WERI-Rb-1 (cell line): ENCODE measurements around the gene DPP10.
"Not testable (repeated sequence)": the region's sequence is repeated elsewhere in the genome, so short reads cannot be mapped to it uniquely, and the experiment has no call there.

Experiments used
- DNase-seq: peaks from one replicate; pipeline ENCODE4 v3.0.0-alpha.2; 2020
- H3K27ac ChIP-seq: fragments of 250-450 bp; sonication (Bioruptor Pico); 2 replicates; pipeline ENCODE4 v1.5.1; 2020; ENCODE audit warnings: mild to moderate bottlenecking, moderate library complexity
- H3K27me3 ChIP-seq: fragments of 250-450 bp; sonication (Bioruptor Pico); 2 replicates; pipeline ENCODE4 v1.5.1; 2021; ENCODE audit warnings: mild to moderate bottlenecking, low read depth, moderate library complexity; ENCODE audit not compliant: insufficient read depth, severe bottlenecking
- H3K36me3 ChIP-seq: fragments of 250-450 bp; sonication (Bioruptor Pico); 2 replicates; pipeline ENCODE4 v1.5.1; 2020; ENCODE audit warnings: mild to moderate bottlenecking, moderate library complexity
- H3K4me3 ChIP-seq: 2 replicates; pipeline ENCODE4 v1.5.1; 2011; ENCODE audit warnings: low read depth, mild to moderate bottlenecking, control low read depth, low read length
- H3K9me3 ChIP-seq: fragments of 250-450 bp; sonication (Bioruptor Pico); 2 replicates; pipeline ENCODE4 v1.5.1; 2021; ENCODE audit warnings: mild to moderate bottlenecking, moderate library complexity; ENCODE audit not compliant: severe bottlenecking
- TF ChIP-seq, protein P1 (sequence below): IDR thresholded peaks from 2 replicates; pipeline ENCODE4 v1.5.1; 2011; ENCODE audit warnings: low read depth, mild to moderate bottlenecking, control low read depth, inconsistent platforms, low read length

Gene DPP10

DNA sequence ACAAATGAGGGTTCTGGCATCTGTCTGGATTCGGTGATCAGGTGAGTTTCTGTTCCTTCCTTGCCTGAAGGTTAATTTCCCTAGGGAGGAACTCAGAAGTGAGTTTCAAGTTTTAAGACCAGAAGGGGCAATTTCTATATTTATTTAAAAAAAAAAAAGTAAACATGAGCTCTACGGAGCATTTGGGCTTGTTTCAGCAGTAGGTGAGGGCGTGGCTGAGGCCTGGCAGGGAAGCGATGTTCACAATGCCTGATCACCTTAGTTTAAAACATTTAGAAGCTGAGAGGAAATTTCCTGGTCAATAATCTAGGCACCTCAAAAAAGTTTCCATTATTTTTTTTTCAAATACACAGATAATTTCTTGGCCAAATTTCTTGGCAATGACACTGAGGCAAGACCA lies 629.1 kb downstream of the DPP10 start:
- Histone ChIP-seq H3K9me3 (no peaks in the 10 kb centered on the region), H3K4me3 (no peak overlapping the region), H3K36me3 (peaks cover 10% of the 10 kb centered on the region), H3K27ac (peak overlapping the region; percentile 81), H3K27me3 (no peaks in the 10 kb centered on the region)
- DNase-seq: no peak
- TF ChIP-seq, protein P1, sequence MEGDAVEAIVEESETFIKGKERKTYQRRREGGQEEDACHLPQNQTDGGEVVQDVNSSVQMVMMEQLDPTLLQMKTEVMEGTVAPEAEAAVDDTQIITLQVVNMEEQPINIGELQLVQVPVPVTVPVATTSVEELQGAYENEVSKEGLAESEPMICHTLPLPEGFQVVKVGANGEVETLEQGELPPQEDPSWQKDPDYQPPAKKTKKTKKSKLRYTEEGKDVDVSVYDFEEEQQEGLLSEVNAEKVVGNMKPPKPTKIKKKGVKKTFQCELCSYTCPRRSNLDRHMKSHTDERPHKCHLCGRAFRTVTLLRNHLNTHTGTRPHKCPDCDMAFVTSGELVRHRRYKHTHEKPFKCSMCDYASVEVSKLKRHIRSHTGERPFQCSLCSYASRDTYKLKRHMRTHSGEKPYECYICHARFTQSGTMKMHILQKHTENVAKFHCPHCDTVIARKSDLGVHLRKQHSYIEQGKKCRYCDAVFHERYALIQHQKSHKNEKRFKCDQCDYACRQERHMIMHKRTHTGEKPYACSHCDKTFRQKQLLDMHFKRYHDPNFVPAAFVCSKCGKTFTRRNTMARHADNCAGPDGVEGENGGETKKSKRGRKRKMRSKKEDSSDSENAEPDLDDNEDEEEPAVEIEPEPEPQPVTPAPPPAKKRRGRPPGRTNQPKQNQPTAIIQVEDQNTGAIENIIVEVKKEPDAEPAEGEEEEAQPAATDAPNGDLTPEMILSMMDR: no peak

DNA sequence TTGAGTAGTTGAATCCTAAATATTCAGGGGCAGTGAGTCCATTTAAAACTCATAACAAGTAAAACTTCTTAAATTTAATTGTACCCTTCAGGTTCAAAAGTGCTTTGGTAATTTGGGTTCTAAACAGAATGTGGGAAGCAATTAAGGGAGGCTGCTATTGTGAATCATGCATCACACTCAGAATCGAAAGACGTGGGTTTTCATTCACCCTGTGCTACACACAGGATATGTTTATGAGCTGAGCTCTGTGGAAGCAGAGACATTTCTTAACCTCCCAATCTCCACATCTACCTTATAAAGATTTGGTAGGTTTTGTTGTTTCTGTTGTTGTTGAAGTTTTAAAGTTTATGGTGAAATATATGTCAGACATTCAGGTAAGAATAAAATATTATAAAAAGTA lies 633.4 kb downstream of the DPP10 start:
- H3K9me3 ChIP-seq: no peaks in the 10 kb centered on the region
- no peaks in the 10 kb centered on the region for H3K27me3 ChIP-seq
- H3K27ac ChIP-seq: peak overlapping the region; percentile 81
- DNase-seq: no peak
- peaks cover 3% of the 10 kb centered on the region; the same call in 1 of the 2 replicates for H3K36me3 ChIP-seq
- H3K4me3 ChIP-seq: no peak overlapping the region
- TF ChIP-seq, protein P1: no peak

DNA sequence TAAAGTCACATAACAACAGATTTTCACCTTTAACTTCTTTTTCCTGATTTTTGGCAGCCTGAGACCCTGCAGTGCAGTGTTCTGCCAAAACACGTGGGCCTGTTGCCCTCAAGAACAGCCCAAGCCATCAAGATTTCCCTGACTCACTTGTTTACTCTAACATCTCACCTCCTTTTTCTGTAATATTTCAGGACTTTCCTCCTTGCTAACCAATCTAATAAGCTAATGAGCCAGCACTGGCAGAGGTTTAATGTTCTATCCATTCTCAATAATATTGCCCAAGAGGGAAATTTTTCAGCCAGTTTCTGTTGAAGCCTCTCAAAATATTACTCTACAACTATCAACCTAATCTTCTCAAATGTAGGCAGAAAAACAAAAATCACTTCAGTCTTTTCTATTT lies 635.2 kb downstream of the DPP10 start:
- TF ChIP-seq, protein P1: no peak
- no peaks in the 10 kb centered on the region for H3K9me3 ChIP-seq
- peak overlapping the region; percentile 40 for H3K27ac ChIP-seq
- no peak overlapping the region for H3K4me3 ChIP-seq
- no peak for DNase-seq
- no peaks in the 10 kb centered on the region for H3K27me3 ChIP-seq
- H3K36me3 ChIP-seq: no peaks in the 10 kb centered on the region

DNA sequence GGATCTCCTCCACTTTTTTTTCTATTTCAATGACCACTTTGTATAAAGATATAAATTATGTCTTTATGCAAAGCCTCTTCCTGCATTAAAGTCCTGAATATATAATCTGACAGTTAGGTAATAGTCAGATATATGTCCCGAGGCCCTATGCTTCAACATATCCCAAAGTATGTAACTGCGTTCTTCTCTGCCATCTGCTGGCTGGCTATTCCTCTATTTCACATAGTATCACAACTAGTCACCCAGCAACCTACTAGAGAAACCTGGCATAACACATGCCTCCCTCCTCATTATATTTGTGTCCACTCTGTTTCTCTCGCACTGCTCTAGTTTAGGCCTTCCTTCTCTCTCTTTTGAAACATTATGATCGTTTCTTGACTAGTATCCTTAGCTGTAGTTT lies 640.8 kb downstream of the DPP10 start:
- TF ChIP-seq, protein P1: peak; percentile 43
- DNase-seq: peak; percentile 72
- no peaks in the 10 kb centered on the region for H3K9me3 ChIP-seq

DNA sequence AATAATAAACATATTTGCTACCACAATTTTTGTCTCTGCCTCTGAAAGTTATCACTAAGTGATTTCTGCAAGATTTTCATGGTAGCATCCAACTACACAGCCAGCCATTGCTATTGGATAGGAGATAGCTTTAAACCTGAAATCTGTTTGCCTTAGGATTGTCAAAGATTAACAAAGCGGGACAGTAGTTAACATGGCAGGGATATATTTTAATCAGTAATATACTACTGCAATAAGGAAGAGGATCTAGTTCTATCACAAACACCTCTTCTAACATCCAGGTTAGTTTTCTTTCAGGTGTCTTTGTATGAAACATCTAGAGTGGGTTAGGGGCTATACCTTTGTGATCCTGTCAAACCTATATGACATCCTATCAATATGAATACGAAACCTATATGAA lies 641.3 kb downstream of the DPP10 start:
- DNase-seq: no peak
- H3K4me3 ChIP-seq: no peak overlapping the region
- peak overlapping the region; percentile 75 for H3K27ac ChIP-seq
- H3K36me3 ChIP-seq: no peaks in the 10 kb centered on the region
- TF ChIP-seq, protein P1: no peak
- no peaks in the 10 kb centered on the region for H3K9me3 ChIP-seq
- no peaks in the 10 kb centered on the region for H3K27me3 ChIP-seq

More for the DNA sequence above, 640.8 kb downstream of the DPP10 start:
- Histone ChIP-seq H3K4me3 (no peak overlapping the region), H3K27me3 (no peaks in the 10 kb centered on the region), H3K36me3 (no peaks in the 10 kb centered on the region), H3K27ac (peak overlapping the region; percentile 75)

DNA sequence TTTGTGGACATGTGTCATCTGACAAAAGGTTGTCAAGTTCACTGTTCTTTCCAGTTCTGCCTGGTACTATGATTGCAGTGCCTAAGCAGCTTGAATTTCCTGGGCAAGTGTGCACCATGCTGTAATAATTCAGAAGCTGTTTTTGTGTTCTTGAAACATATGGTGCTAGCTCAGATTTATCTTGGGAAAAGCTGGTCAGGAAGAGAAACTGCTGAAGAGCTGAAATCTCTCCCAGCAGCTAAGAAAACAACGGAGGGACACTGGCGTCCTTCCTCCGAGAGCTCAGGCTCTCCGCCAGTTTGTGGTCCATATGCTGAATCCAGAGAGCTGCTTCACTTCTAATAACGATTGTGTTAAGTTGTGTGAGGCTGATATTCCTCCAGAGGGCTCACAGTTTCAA lies 642.0 kb downstream of the DPP10 start:
- peaks cover 1% of the 10 kb centered on the region; the same call in 1 of the 2 replicates for H3K36me3 ChIP-seq
- TF ChIP-seq, protein P1: no peak
- H3K27ac ChIP-seq: peak overlapping the region; percentile 75
- H3K27me3 ChIP-seq: no peaks in the 10 kb centered on the region
- no peaks in the 10 kb centered on the region for H3K9me3 ChIP-seq
- peak; percentile 78 for DNase-seq
- peak overlapping the region; percentile 14; the same call in 1 of the 2 replicates for H3K4me3 ChIP-seq

DNA sequence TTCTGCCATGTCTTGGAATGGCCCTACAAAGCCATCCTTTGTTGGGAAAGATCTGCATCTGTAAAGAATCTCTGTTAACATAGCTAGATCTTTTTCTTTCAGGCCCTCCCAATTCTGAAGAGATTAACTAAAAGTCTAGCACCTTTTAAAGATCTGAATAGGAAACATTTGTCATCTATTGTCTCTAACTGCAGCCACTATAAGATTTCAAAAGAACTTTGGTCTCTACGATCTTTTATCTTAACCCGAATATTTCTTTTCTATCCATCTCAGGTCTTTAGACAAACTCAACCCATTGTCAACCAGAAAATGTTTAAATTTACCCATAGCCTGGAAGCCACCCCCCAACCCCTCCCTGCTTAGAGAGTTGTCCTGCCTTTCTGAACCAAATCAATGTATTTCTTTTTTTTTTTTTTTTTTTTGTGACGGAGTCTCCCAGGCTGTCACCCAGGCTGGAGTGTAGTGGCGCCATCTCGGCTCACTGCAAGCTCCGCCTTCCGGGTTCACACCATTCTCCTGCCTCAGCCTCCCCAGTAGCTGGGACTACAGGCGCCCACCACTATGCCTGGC lies 643.7 kb downstream of the DPP10 start:
- H3K4me3 ChIP-seq, DNase-seq, H3K27me3 ChIP-seq, H3K36me3 ChIP-seq, H3K9me3 ChIP-seq: not testable (repeated sequence)
- H3K27ac ChIP-seq: peak overlapping the region; percentile 75
